NCI-H1436 treated with DMSO at 0.1 percent for 48 hours (cell line): ENCODE results near the gene RIT2.

Experiments used
- DNase-seq: peaks from one replicate; lab custom pipeline; 2025; lab: John Stamatoyannopoulos, UW

The RIT2 gene

GRCh38 chr18:43081396-43081795 is 34.1 kb downstream of the RIT2 start:
- DNase-seq = no peak

DNA sequence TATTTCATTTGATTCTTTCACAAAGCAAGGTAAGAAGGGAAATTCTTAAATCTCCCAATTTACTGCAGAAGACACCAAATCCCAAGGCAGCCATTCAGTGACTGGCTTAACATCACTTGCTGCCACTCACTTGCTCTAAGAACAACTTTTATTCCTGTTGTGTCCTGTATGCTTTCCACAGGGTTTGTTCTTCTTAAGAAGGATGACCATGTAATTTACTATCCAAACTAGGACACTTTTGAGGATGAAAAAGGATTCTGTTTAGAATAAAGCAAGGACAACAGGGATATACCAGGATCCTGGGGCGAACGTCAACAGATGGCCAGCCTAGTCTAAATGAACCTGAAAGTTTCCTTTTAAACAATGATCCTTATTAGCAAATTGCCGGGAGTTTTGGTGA is 34.8 kb downstream of the RIT2 start:
- no peak for DNase-seq

GRCh38 chr18:43079422-43079821 is 36.1 kb downstream of the RIT2 start:
- DNase-seq = no peak

- no peak for DNase-seq
Measured at GRCh38 chr18:43078478-43079092, 36.9 kb downstream of the RIT2 start.

DNA sequence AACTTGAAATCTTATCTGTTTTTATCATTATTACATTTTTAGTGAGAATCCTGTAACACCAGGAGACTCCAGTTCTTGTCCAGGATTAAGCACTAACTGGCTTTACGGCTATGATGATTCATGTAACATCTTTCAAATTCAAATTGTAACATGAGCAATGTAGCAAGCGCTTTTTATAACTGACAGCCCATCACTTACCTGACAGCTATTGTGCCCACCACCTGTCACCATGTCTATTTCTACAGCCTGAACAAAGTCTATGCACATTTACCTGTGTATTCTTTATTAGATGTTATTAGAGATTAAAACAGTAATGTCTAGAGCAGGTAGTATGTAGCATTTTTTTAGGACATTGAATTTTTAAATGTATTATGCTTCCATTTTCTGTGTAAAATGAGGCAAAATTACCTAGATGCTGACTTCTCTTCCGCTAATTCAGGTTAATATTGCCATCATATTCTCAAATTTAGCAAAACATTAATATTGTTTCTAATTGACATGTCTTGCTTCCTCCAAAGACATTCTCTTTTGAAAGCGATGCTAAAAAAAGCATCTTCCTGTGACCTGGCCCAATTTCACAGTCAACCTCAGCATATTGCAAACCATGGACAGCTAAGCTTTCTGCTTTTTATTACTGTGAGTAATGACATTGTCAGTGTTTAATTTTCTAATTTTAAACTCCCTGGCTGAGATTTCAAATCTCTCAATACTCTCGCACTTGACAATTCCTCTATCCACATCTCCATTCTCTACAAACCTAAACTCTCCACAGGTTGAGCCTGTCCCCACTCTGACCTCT is 37.8 kb downstream of the RIT2 start:
- DNase-seq = no peak

GRCh38 chr18:43073771-43074170 is 41.7 kb downstream of the RIT2 start:
- DNase-seq = no peak

- no peak for DNase-seq
Measured at GRCh38 chr18:43068781-43069180, 46.7 kb downstream of the RIT2 start.

DNA sequence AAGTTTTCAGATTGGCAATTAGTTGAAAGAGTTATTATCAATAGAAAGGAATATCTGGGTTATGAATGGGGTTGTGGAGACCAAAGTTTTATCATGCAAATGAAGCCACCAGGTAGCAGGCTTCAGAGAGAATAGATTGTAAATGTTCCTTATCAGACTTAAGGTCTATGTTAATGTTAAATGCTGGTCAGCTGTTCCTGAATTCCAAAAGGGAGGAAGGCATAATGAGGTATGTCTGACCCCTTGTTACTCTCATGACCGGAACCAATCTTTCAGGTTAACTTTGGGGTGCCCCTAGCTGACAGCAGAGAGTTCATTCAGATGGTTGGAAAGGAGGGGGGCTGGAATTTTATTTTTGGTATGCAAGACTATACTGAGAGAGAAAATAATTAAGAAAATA is 47.9 kb downstream of the RIT2 start:
- DNase-seq = no peak

- no peak for DNase-seq
Measured at GRCh38 chr18:43061816-43062215, 53.7 kb downstream of the RIT2 start.

DNA sequence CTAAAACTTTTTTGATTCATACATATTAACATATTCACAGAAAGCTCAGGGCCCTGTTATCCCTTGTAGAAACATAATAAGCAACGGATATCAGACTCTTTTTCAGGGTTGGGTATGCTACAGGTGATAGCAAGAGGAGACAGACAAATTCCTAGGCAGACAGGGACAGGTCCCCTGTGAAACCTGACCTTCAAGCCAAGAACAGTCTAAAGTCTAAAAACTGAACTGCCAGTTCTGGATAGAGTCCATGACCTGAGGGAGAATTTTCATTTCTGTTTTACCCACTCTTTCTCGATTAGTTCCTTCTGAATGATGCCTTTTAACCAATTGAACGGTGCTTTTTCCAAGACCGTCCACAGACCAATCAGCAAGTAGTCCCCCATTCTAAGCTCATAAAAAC is 54.2 kb downstream of the RIT2 start:
- no peak for DNase-seq

DNA sequence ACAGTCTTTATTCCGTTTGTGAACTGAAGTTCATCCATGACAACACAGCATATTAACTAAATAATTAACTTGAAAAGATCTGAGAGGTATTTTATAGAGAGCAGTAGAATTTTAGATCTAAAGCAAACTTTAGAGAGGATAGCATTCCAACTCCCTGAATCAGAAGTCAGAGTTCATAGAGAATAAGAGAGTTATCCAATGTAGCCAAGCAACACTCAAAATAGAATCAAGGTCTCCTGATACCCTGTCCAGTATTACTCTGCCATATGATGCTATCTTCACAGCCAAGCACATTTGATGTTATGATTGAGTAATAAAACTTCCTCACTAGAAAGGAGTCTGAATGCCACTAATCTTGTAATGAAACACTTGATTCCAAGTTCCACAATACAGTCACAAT is 55.5 kb downstream of the RIT2 start:
- no peak for DNase-seq

DNA sequence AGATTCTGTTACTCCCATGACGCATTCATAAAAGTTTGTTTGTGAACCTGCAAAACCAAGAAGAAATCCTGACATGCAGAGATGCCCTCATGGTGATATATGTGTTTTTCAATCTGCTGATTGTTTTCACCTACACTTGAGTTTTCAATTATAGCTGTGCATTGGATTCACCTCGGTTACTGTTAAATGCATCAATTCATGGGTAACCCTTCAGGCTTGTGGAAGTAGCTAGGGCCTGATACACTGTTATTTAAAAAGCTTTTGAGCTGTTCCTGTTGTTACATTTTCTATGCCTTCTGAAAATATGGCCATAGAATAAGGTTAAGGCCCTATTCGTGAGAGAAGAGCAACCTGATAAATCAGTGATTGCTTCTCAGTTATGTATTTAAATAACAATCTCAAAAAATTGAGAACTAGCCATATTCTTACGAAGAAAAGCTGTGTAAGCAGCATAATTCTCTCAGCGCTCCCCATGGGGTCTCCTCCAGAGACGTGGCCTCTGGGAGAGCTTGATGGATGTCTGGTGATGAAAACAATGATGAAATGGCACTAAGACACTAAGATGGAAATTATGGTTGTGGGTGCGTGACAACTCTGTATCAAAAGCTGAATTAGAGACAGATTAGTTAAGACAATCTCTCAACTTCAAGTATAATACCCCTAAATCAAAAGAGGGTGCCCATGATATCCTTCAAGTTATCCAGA is 60.5 kb downstream of the RIT2 start:
- no peak for DNase-seq

- no peak for DNase-seq
Measured at GRCh38 chr18:43049021-43049420, 66.5 kb downstream of the RIT2 start.

DNA sequence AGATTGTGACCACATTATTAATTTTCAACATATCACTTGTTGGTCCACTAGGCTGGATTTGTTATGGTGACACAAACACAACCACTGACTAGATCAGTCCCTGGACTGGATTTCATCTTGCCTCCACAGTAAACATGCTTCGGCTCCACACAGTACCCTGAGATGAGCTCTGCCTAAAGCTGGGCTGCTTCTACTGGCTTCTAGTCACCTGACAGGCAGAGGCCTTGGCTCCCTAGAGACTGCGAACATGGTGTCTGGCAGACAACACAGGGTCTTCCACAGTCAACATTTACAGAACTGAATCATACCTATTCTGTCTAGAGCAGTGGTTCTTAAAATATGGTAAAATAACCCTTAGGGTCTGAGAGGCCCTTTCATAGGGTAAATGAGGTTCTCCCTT is 69.2 kb downstream of the RIT2 start:
- DNase-seq = no peak

DNA sequence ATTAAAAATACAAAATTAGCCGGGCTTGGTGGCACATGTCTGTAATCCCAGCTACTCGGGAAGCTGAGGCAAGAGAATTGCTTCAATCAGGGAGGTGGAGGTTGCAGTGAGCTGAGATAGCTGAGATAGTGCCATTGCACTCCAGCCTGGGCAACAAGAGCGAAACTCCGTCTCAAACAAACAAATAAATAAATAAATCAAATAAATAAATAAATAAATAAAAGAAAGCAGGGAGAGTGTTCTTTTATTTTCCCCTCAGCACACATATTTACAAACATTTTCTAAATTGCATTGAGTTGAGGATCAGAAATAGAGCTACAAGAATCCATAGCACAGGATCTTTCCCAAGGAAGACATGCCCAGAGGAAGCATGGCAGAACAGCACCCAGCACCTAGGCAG is 71.9 kb downstream of the RIT2 start:
- DNase-seq = no peak

DNA sequence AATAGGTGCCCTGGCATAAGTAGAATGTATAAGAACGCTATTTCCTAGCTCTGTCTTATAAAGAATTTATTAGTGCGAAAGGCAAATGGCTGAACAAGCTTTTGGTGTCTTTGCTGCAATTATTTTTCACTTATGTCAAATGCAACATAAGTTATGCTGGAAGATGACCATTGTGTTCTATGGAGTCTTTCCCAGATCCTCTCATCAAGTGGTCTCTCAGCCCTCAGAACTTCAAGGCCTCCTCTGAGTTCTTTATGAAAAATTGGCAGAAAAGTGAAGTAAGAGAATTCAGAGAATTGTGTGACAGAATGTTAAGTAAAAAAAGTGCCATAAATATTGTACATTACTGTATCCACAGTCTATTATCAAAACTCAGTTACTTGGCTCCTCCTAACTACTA is 75.2 kb downstream of the RIT2 start:
- no peak for DNase-seq

GRCh38 chr18:43034683-43035500 is 80.6 kb downstream of the RIT2 start:
- no peak for DNase-seq

GRCh38 chr18:43031169-43031568 is 84.3 kb downstream of the RIT2 start:
- DNase-seq = no peak

DNA sequence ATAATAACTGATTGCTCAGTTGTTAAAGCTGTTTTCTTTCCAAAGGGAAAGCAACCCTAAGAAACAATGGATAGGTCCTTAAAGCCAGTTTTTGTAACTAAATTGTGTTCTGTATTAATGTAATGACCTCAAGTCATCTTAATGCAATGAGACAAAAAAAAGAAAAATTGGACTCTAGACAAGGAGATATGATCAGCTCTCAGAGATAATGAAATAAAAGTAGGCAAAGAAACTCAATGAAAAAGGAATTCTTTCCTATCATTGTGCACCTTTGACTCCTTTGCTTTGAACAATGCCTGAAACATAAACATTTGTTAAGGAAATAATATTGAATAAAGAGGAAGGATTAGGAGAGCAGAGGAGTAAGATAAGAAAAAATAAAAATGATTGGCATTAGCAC is 86.1 kb downstream of the RIT2 start:
- no peak for DNase-seq

GRCh38 chr18:43022874-43023273 is 92.6 kb downstream of the RIT2 start:
- no peak for DNase-seq

- DNase-seq = no peak
Measured at GRCh38 chr18:43017622-43018021, 97.9 kb downstream of the RIT2 start.

- no peak for DNase-seq
Measured at GRCh38 chr18:43013486-43013885, 102.0 kb downstream of the RIT2 start.
